OCI-LY3 (cell line): Measurements from ENCODE around the gene TNRC6C.

Experiments
- H2AFZ ChIP-seq: fragments of 200-600, 300-600 bp; shearing (Covaris generic); 2 replicates; pipeline ENCODE4 v1.6.0; 2014; ENCODE audit warnings: antibody characterized with exemption, low read depth, low read length
- H3K27ac ChIP-seq: fragments of 200-600, 300-600 bp; sonication (generic); 2 replicates; pipeline ENCODE4 v1.5.1; 2014; ENCODE audit warnings: mild to moderate bottlenecking, low read length, moderate library complexity, mixed read lengths
- H3K27me3 ChIP-seq: fragments of 200-600, 300-600 bp; sonication (generic); 2 replicates; pipeline ENCODE4 v1.6.1; 2014; ENCODE audit warnings: low read depth, low read length, mixed read lengths
- H3K36me3 ChIP-seq: fragments of 200-600, 300-600 bp; sonication (generic); replicated peaks from 2 replicates; pipeline ENCODE3; 2014; ENCODE audit warnings: low read depth, low read length, mixed read lengths
- H3K4me1 ChIP-seq: fragments of 300-600, 200-600 bp; sonication (generic); 2 replicates; pipeline ENCODE4 v1.6.1; 2014; ENCODE audit warnings: low read length, mixed read lengths
- H3K4me2 ChIP-seq: fragments of 200-600, 300-600 bp; sonication (generic); 2 replicates; pipeline ENCODE4 v1.6.1; 2014; ENCODE audit warnings: low read length, mixed read lengths
- H3K4me3 ChIP-seq: fragments of 300-600, 200-600 bp; sonication (generic); 2 replicates; pipeline ENCODE4 v1.5.1; 2014; ENCODE audit warnings: antibody characterized with exemption, mild to moderate bottlenecking, low read length, moderate library complexity
- H3K79me2 ChIP-seq: fragments of 300-600, 200-600 bp; shearing (Covaris generic); 2 replicates; pipeline ENCODE4 v1.6.1; 2014; ENCODE audit warnings: mild to moderate bottlenecking, low read length, mixed read lengths
- H3K9ac ChIP-seq: fragments of 300-600, 200-600 bp; shearing (Covaris generic); 2 replicates; pipeline ENCODE4 v1.6.0; 2014; ENCODE audit warnings: mild to moderate bottlenecking, low read length, moderate library complexity
- H3K9me3 ChIP-seq: fragments of 200-600, 300-600 bp; shearing (Covaris generic); 2 replicates; pipeline ENCODE4 v1.6.1; 2014; ENCODE audit warnings: low read length, mixed read lengths; ENCODE audit not compliant: insufficient read depth
- H4K20me1 ChIP-seq: fragments of 200-600, 300-600 bp; sonication (generic); 2 replicates; pipeline ENCODE4 v1.6.1; 2016; ENCODE audit warnings: low read length, mixed read lengths; ENCODE audit not compliant: insufficient read depth
- CTCF ChIP-seq: fragments of 200-600, 300-600 bp; sonication (generic); IDR thresholded peaks from 2 replicates; pipeline ENCODE4 v1.5.1; 2014; ENCODE audit warnings: antibody characterized with exemption, low read length, low read depth
- EZH2phosphoT487 ChIP-seq: fragments of 200-600 bp; shearing (Covaris generic); IDR thresholded peaks from 2 replicates; pipeline ENCODE4 v1.6.1; 2018; ENCODE audit warnings: antibody characterized with exemption, mixed run types, low read depth

TNRC6C gene

DNA sequence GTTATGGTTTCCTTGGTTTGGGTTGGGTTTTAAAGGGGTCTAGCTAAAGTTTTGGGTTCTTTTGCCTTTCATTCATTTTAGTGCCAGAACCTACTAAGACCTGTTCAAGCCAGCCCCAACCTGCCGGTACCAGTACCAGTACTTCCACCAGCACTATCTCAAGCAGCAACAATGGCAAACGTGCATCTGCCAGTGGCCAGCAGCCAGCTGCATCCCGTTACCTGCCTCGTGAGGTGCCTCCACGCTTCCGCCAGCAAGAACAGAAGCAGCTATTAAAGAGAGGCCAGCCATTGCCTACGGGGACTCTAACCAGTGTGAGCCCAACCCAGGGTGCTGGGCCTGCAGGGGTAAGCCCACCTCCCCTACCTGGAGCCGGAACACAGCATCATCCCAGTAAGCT, 72.9 kb downstream of the TNRC6C start:
- no peaks in the 10 kb centered on the region for H4K20me1 ChIP-seq
- TF ChIP-seq EZH2phosphoT487 (no peak), CTCF (no peak)
- no peaks in the 10 kb centered on the region for H3K36me3 ChIP-seq
- H3K4me3 ChIP-seq: no peak overlapping the region
- H2AFZ ChIP-seq: no peak overlapping the region
- no peak overlapping the region for H3K9ac ChIP-seq
- H3K4me1 ChIP-seq: peaks cover 20% of the 10 kb centered on the region
- no peak overlapping the region for H3K4me2 ChIP-seq
- H3K9me3 ChIP-seq: no peaks in the 10 kb centered on the region
- H3K79me2 ChIP-seq: no peaks in the 10 kb centered on the region
- H3K27ac ChIP-seq: no peak overlapping the region
- peaks cover 9% of the 10 kb centered on the region for H3K27me3 ChIP-seq

GRCh38 chr17:78032166-78032565, 73.7 kb downstream of the TNRC6C start:
- Histone ChIP-seq H3K4me1 (peaks cover 20% of the 10 kb centered on the region), H3K4me3 (no peak overlapping the region), H3K4me2 (no peak overlapping the region), H4K20me1 (no peaks in the 10 kb centered on the region), H2AFZ (no peak overlapping the region), H3K36me3 (no peaks in the 10 kb centered on the region), H3K79me2 (no peaks in the 10 kb centered on the region), H3K9me3 (no peaks in the 10 kb centered on the region), H3K9ac (no peak overlapping the region), H3K27ac (no peak overlapping the region), H3K27me3 (peaks cover 6% of the 10 kb centered on the region)
- TF ChIP-seq EZH2phosphoT487 (no peak), CTCF (no peak)

DNA sequence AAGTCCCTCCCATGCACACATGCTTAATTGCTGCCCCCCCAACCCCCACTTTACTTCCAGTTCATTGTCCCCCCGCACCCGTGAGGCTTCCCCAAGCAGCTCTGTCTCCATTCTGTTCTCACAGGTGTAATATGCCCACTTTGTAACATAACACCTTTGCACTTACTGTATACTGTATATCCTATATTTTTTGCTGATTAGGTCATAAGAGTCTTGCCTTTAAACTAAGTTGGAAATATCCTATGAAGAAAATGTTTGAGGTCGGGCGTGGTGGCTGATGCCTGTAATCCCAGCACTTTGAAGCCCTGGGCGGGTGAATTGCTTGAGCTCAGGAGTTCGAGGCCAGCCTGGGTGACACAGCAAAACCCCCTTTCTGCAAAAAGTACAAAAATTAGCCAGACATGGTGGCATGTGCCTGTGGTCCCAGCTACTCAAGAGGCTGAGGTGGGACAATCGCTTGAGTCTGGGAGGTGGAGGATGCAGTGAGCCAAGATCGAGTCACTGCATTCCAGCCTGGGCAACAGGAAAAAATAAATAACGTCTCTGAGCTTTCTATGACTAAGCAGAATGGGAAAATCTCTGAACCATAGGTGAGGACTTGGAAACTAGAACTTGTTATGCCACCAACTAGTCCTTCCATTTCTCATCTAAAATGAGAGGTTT, 76.1 kb downstream of the TNRC6C start:
- H3K9ac ChIP-seq: no peak overlapping the region

DNA sequence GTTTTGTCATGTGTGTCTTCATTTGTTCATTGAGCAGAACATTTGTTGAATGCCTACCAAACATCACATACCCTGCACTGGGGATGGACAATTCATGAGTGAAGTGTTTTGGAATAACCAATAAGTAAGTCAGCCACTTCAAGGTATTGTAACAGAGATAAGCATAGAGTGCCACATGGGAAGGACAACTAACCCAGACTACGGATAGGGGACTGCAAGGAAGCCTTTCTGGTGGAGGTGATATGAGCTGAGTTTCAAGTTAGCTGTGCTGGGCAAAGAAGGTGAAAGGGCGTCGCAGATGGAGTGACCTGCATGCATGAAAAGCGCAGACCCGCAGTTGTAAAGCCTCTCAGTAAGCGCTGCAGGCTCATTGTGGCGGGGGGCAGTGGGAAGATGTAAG, 78.8 kb downstream of the TNRC6C start:
- H3K9me3 ChIP-seq: no peaks in the 10 kb centered on the region
- H4K20me1 ChIP-seq: no peaks in the 10 kb centered on the region
- no peak overlapping the region for H3K27ac ChIP-seq
- peaks cover 32% of the 10 kb centered on the region for H3K27me3 ChIP-seq
- H3K4me1 ChIP-seq: peaks cover 34% of the 10 kb centered on the region
- H3K9ac ChIP-seq: no peak overlapping the region
- H3K4me2 ChIP-seq: no peak overlapping the region
- no peak overlapping the region for H2AFZ ChIP-seq
- H3K4me3 ChIP-seq: no peak overlapping the region
- H3K36me3 ChIP-seq: no peaks in the 10 kb centered on the region
- H3K79me2 ChIP-seq: no peaks in the 10 kb centered on the region
- TF ChIP-seq EZH2phosphoT487 (no peak), CTCF (no peak)

More for the DNA sequence above, 76.1 kb downstream of the TNRC6C start:
- H3K36me3 ChIP-seq: no peaks in the 10 kb centered on the region
- no peaks in the 10 kb centered on the region for H3K79me2 ChIP-seq
- no peak overlapping the region for H3K4me2 ChIP-seq
- H4K20me1 ChIP-seq: no peaks in the 10 kb centered on the region
- no peak overlapping the region for H2AFZ ChIP-seq
- H3K27ac ChIP-seq: no peak overlapping the region
- H3K9me3 ChIP-seq: no peaks in the 10 kb centered on the region
- TF ChIP-seq EZH2phosphoT487 (no peak), CTCF (no peak)
- H3K4me1 ChIP-seq: peaks cover 22% of the 10 kb centered on the region
- H3K4me3 ChIP-seq: no peak overlapping the region
- H3K27me3 ChIP-seq: peaks cover 19% of the 10 kb centered on the region
